Astrocyte (in vitro differentiated cells and primary cell): ENCODE measurements around the gene HCRTR1. TPM values are rescaled to one million over a fixed set of nuclear protein-coding genes. Genes with fewer than 3 reads are reported as not detected.

Source experiments
- DNase-seq: peaks from one replicate; pipeline ENCODE4 v3.0.0-alpha.2; 2010; ENCODE audit warnings: low read depth
- FAIRE-seq: peaks from 2 replicates; lab custom pipeline; 2011; peaks lifted over from hg19 to GRCh38; lab: Jason Lieb, UNC
- H2AFZ ChIP-seq: 2 replicates; pipeline ENCODE4 v1.6.0; 2012; ENCODE audit warnings: low read depth, low read length, inconsistent platforms
- H3K27ac ChIP-seq: 2 replicates; pipeline ENCODE4 v1.5.1; 2011; ENCODE audit warnings: low read depth, low read length, inconsistent platforms
- H3K27me3 ChIP-seq: 2 replicates; pipeline ENCODE4 v1.6.0; 2011; ENCODE audit warnings: low read length, inconsistent platforms; ENCODE audit not compliant: insufficient read depth
- H3K36me3 ChIP-seq: 2 replicates; pipeline ENCODE4 v1.5.1; 2011; ENCODE audit warnings: low read length, inconsistent platforms; ENCODE audit not compliant: insufficient read depth
- H3K4me1 ChIP-seq: 2 replicates; pipeline ENCODE4 v1.5.1; 2011; ENCODE audit warnings: low read length, inconsistent platforms; ENCODE audit not compliant: insufficient read depth
- H3K4me2 ChIP-seq: 2 replicates; pipeline ENCODE4 v1.6.0; 2012; ENCODE audit warnings: low read length, inconsistent platforms
- H3K4me3 ChIP-seq: 2 replicates; pipeline ENCODE4 v1.5.1; 2011; ENCODE audit warnings: low read depth, mild to moderate bottlenecking, low read length, inconsistent platforms; ENCODE audit not compliant: insufficient read depth
- H3K79me2 ChIP-seq: 2 replicates; pipeline ENCODE4 v1.6.0; 2012; ENCODE audit warnings: mild to moderate bottlenecking, low read length, inconsistent platforms; ENCODE audit not compliant: insufficient read depth
- H3K9ac ChIP-seq: 2 replicates; pipeline ENCODE4 v1.6.0; 2012; ENCODE audit warnings: mild to moderate bottlenecking, low read length, inconsistent platforms
- H3K9me3 ChIP-seq: 2 replicates; pipeline ENCODE4 v1.5.1; 2012; ENCODE audit warnings: low read depth, mild to moderate bottlenecking, low read length, inconsistent platforms; ENCODE audit not compliant: insufficient read depth
- H4K20me1 ChIP-seq: 2 replicates; pipeline ENCODE4 v1.6.0; 2012; ENCODE audit warnings: low read length, inconsistent platforms; ENCODE audit not compliant: insufficient read depth
- H3K27ac Mint-ChIP-seq: one replicate; pipeline ENCODE4 v1.8.0; 2021; ENCODE audit warnings: mild to moderate bottlenecking, mixed read lengths; ENCODE audit not compliant: unreplicated experiment
- H3K27me3 Mint-ChIP-seq: one replicate; pipeline ENCODE4 v1.8.0; 2021; ENCODE audit warnings: low read depth, mixed read lengths; ENCODE audit not compliant: unreplicated experiment
- H3K36me3 Mint-ChIP-seq: one replicate; pipeline ENCODE4 v1.8.0; 2021; ENCODE audit warnings: low read depth, mixed read lengths; ENCODE audit not compliant: unreplicated experiment
- H3K4me1 Mint-ChIP-seq: one replicate; pipeline ENCODE4 v1.8.0; 2021; ENCODE audit warnings: low read depth, mixed read lengths; ENCODE audit not compliant: unreplicated experiment
- H3K4me3 Mint-ChIP-seq: one replicate; pipeline ENCODE4 v1.8.0; 2021; ENCODE audit warnings: mild to moderate bottlenecking, moderate library complexity, mixed read lengths; ENCODE audit not compliant: unreplicated experiment
- H3K9me3 Mint-ChIP-seq: one replicate; pipeline ENCODE4 v1.8.0; 2021; ENCODE audit warnings: mild to moderate bottlenecking, mixed read lengths; ENCODE audit not compliant: unreplicated experiment
- EZH2 ChIP-seq: IDR thresholded peaks from 2 replicates; pipeline ENCODE4 v1.6.1; 2012; ENCODE audit warnings: mild to moderate bottlenecking, low read length, inconsistent platforms; ENCODE audit not compliant: insufficient read depth
- total RNA-seq: library from RNA; stranded (reverse); gene quantifications from 2 replicates; pipeline ENCODE4 v1.2.1, GENCODE V29; 2021
- TF ChIP-seq, protein P1 (sequence below): IDR thresholded peaks from 2 replicates; pipeline ENCODE4 v1.5.1; 2011; ENCODE audit warnings: low read depth, mild to moderate bottlenecking, inconsistent platforms, low read length, moderate library complexity; ENCODE audit not compliant: insufficient read depth

HCRTR1 gene
- total RNA-seq, 1 donor from 2014 or later: not detected

DNA sequence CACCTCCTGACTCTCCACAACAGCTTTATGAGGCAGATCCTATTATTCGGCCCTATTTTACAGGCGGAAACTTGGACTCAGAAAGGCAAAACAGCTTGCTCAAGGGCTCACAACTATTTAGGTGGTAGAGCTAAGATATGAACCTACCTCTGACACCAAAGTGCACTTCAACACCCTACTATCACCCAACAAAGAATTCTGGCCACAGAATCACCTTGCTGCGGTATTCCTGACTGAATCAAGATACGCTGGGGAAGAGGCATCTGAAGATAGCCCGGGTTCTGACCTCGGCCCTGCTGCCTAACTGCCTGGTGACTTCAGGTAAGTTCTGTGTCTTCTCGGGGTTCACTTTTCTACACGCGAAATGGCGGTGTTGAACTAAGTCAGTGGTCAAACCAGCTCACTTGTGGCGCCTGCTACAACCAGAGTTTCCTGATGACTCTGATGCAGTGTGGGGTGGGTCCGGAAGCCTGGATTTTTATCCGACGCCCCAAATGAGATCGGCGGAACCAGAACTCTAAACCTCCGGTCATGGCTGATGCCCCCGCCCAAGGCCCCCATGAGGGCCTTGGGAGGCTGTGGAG is 26.6 kb downstream of the HCRTR1 start:
- FAIRE-seq (no peak), DNase-seq (no peak)
- Histone ChIP-seq H3K9ac (peak overlapping the region; percentile 97), H2AFZ (peak overlapping the region; percentile 99), H3K79me2 (peaks cover 53% of the 10 kb centered on the region), H3K9me3 (no peaks in the 10 kb centered on the region), H4K20me1 (peaks cover 26% of the 10 kb centered on the region), H3K4me1 (peaks cover 36% of the 10 kb centered on the region), H3K27ac (peak overlapping the region; percentile 98), H3K4me3 (peak overlapping the region; percentile 88), H3K36me3 (no peaks in the 10 kb centered on the region), H3K27me3 (no peaks in the 10 kb centered on the region), H3K4me2 (peak overlapping the region; percentile 99)
- TF ChIP-seq, protein P1, sequence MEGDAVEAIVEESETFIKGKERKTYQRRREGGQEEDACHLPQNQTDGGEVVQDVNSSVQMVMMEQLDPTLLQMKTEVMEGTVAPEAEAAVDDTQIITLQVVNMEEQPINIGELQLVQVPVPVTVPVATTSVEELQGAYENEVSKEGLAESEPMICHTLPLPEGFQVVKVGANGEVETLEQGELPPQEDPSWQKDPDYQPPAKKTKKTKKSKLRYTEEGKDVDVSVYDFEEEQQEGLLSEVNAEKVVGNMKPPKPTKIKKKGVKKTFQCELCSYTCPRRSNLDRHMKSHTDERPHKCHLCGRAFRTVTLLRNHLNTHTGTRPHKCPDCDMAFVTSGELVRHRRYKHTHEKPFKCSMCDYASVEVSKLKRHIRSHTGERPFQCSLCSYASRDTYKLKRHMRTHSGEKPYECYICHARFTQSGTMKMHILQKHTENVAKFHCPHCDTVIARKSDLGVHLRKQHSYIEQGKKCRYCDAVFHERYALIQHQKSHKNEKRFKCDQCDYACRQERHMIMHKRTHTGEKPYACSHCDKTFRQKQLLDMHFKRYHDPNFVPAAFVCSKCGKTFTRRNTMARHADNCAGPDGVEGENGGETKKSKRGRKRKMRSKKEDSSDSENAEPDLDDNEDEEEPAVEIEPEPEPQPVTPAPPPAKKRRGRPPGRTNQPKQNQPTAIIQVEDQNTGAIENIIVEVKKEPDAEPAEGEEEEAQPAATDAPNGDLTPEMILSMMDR: no peak
- no peak for TF ChIP-seq EZH2
- H3K27me3 Mint-ChIP-seq: no peaks in the 10 kb centered on the region
- H3K4me1 Mint-ChIP-seq: peaks cover 19% of the 10 kb centered on the region
- H3K9me3 Mint-ChIP-seq: no peaks in the 10 kb centered on the region
- peak overlapping the region; percentile 97 for H3K4me3 Mint-ChIP-seq
- no peaks in the 10 kb centered on the region for H3K36me3 Mint-ChIP-seq
- H3K27ac Mint-ChIP-seq: peak overlapping the region; percentile 100

DNA sequence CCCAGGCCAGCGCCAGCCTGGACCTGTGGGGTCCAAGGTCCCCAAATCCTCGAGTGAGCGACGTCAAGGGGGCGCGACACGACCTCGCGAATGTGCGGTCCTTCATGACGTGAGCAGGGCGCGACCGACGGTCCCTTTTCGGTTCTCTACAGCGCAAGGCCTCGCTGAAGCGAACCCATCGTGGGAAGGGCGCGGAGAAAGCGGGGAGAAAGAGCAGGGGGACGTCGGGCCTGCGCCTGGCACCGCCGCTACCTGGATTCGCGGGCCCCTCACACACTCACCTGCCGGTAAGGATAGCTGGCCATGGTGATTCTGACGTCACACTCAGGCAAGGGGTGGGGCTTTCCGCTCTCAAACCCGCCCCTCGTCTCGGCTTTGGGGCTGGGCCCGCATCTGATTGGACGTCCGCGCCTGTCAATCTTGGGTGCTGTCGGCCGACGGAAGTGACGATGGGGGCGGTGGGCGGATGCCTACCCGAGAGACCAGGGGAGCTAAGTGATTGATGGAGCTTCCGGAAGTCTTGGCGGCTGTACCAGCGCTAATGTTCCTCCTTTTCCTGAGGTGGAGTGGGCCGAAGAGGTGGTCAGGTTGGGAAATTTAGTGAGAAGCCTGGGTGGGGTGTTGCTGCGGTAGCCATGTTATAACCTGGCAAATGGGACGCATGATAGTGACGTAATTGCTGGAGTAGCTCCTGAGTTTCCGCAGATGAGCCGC is 27.2 kb downstream of the HCRTR1 start, which contains the start of gene PEF1:
Gene PEF1, minus strand, starts transcription at position 317 of the 714 bp plus-strand sequence. Its CDS starts 12 bp downstream, at position 305.
- DNase-seq: peak; percentile 95
- Histone ChIP-seq H3K27me3 (no peaks in the 10 kb centered on the region), H3K27ac (peak within 1 kb of the TSS; percentile 98), H3K4me3 (peak within 1 kb of the TSS; percentile 88), H3K4me2 (peak within 1 kb of the TSS; percentile 99), H3K79me2 (peaks cover 46% of the 10 kb centered on the region), H2AFZ (peak within 1 kb of the TSS; percentile 99), H4K20me1 (peaks cover 20% of the 10 kb centered on the region), H3K9me3 (no peaks in the 10 kb centered on the region), H3K36me3 (no peaks in the 10 kb centered on the region), H3K9ac (peak within 1 kb of the TSS; percentile 97), H3K4me1 (peaks cover 29% of the 10 kb centered on the region)
- TF ChIP-seq, protein P1: no peak
- TF ChIP-seq EZH2: no peak
- H3K36me3 Mint-ChIP-seq: peaks cover 2% of the 10 kb centered on the region
- H3K4me1 Mint-ChIP-seq: peaks cover 19% of the 10 kb centered on the region
- H3K4me3 Mint-ChIP-seq: peak within 1 kb of the TSS; percentile 97
- no peaks in the 10 kb centered on the region for H3K27me3 Mint-ChIP-seq
- H3K27ac Mint-ChIP-seq: peak within 1 kb of the TSS; percentile 100
- FAIRE-seq: peak; percentile 66
- no peaks in the 10 kb centered on the region for H3K9me3 Mint-ChIP-seq

DNA sequence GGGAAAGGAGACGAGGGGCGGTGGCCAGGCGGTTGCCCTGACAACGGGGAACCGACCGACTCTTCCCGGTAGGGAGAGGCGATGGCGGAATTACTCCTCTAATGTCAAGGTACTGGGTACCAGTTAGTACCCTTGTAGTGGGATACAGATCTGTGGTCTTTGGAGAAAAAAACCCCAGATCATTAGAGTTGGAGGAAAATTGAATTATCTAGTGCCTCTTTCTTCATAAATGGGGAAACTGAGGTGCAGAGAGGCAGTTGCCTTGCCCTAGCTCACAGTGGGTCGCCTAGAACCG is 27.7 kb downstream of the HCRTR1 start:
- Histone ChIP-seq H3K4me2 (peak overlapping the region; percentile 99), H3K4me1 (peaks cover 25% of the 10 kb centered on the region), H3K9me3 (no peaks in the 10 kb centered on the region), H3K4me3 (peak overlapping the region; percentile 88), H3K9ac (peak overlapping the region; percentile 97), H3K79me2 (peaks cover 41% of the 10 kb centered on the region), H3K36me3 (no peaks in the 10 kb centered on the region), H2AFZ (peak overlapping the region; percentile 99), H3K27me3 (no peaks in the 10 kb centered on the region), H3K27ac (peak overlapping the region; percentile 98), H4K20me1 (peaks cover 15% of the 10 kb centered on the region)
- peaks cover 19% of the 10 kb centered on the region for H3K4me1 Mint-ChIP-seq
- H3K27ac Mint-ChIP-seq: peak overlapping the region; percentile 100
- H3K27me3 Mint-ChIP-seq: no peaks in the 10 kb centered on the region
- no peak for DNase-seq
- FAIRE-seq: no peak
- H3K4me3 Mint-ChIP-seq: peak overlapping the region; percentile 97
- peaks cover 2% of the 10 kb centered on the region for H3K36me3 Mint-ChIP-seq
- TF ChIP-seq, protein P1: no peak
- TF ChIP-seq EZH2: no peak
- H3K9me3 Mint-ChIP-seq: no peaks in the 10 kb centered on the region
